ENCODE results near the gene FAM135A. TPM values are rescaled to one million over a fixed set of nuclear protein-coding genes. Genes with fewer than 3 reads are reported as not detected.
"Not testable (repeated sequence)": the region's sequence is repeated elsewhere in the genome, so short reads cannot be mapped to it uniquely, and the experiment has no call there.

Gene FAM135A
- total RNA-seq, 2 donors from 2014 or later: 28.0 to 40.3 TPM

DNA sequence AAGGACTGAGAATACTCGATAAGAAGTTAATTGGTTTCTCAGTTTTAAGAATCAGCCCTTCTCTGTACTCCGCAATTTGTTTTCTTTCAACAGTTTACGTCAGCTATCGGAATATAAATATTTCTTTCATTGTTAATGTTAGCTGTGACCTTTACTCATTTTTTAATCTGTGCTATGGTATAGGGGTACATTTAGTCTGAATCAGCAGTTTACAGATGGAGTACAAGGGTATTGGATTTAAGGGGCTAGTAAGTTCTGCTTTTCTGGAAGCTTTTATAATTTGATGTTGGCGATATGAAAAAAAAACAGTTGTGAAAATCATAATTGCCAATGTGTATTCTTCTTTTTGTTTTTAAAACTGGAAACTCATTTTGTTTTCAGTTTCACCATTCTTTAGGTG lies 23.0 kb downstream of the FAM135A start:
- Histone ChIP-seq H3K27me3 (replicated peaks; ENCODE audit: insufficient read depth) (no peaks in the 10 kb centered on the region), H3K9me3 (no peaks in the 10 kb centered on the region), H3K36me3 (peaks cover 5% of the 10 kb centered on the region), H3K4me1 (ENCODE audit: control insufficient read depth in 1 of 2, low read depth in 2 of 2) (no peaks in the 10 kb centered on the region), H3K27ac (no peak overlapping the region), H3K4me3 (no peak overlapping the region)
- no peak for ATAC-seq (ENCODE audit: insufficient number of reproducible peaks, low FRiP score, low read depth)
- TF ChIP-seq, protein P1, sequence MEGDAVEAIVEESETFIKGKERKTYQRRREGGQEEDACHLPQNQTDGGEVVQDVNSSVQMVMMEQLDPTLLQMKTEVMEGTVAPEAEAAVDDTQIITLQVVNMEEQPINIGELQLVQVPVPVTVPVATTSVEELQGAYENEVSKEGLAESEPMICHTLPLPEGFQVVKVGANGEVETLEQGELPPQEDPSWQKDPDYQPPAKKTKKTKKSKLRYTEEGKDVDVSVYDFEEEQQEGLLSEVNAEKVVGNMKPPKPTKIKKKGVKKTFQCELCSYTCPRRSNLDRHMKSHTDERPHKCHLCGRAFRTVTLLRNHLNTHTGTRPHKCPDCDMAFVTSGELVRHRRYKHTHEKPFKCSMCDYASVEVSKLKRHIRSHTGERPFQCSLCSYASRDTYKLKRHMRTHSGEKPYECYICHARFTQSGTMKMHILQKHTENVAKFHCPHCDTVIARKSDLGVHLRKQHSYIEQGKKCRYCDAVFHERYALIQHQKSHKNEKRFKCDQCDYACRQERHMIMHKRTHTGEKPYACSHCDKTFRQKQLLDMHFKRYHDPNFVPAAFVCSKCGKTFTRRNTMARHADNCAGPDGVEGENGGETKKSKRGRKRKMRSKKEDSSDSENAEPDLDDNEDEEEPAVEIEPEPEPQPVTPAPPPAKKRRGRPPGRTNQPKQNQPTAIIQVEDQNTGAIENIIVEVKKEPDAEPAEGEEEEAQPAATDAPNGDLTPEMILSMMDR (IDR thresholded peaks at IDR 0.05): no peak
- no peak for DNase-seq (ENCODE audit: low spot score)

DNA sequence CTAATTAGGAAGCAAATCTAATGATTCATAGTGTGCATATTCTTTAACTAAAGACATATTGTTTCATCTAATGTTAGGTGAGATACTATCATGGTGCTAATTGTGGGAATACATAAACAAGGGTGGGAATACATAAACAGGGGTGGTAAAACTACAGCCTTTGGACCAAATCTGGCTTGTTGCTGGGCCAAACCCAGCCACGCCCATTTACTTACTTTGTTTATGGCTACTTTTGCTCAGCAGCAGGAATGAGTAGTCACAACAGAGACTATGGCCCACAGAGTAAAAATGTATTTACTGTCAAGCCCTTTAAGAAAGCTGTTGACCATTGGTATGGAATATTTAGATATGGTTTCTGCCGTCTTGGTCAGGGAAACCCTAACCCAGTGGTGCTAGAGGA lies 31.7 kb downstream of the FAM135A start:
- ATAC-seq (ENCODE audit: insufficient number of reproducible peaks, low FRiP score, low read depth) (no peak), DNase-seq (ENCODE audit: low spot score) (no peak)
- H3K36me3 ChIP-seq: no peaks in the 10 kb centered on the region
- no peak overlapping the region for H3K4me3 ChIP-seq
- H3K27me3 ChIP-seq (replicated peaks; ENCODE audit: insufficient read depth): no peaks in the 10 kb centered on the region
- TF ChIP-seq, protein P1 (IDR thresholded peaks at IDR 0.05): no peak
- H3K9me3 ChIP-seq: no peaks in the 10 kb centered on the region
- no peak overlapping the region for H3K27ac ChIP-seq
- H3K4me1 ChIP-seq (ENCODE audit: control insufficient read depth in 1 of 2, low read depth in 2 of 2): peaks cover 4 to 15% of the 10 kb centered on the region in 2 donors

DNA sequence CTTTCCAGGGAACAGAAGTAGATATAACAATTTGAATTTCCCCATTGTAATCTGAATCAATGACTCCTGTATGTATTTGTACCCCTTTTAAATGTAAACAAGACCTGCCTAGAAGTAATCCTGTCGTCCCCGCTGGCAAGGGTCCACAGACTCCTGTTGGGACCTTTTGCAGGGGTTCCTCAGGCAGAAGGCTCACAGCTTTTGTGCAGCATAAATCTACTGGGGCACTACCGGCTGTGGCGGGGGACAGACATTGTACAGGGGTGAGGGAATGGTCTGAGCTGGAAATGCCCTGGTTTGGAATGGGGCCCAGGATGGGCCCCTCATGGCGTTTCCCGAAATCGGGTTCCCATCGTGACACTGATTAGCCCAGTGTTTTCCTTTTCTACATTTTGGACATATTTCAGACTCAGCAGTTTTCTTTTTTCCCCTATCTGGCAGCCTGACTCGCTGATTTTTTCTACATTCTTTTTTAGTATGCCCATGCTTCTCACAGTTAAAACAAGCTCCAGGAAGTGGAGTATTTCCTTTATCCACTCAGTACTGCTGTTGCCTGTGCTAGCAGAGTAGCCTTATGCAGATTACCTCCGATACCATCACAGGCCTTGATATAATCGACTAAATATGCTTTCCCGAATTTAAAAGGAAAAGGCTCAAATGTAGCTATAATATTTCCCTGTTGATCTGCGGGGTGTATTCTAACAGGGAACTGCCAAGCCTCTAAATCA lies 34.2 kb downstream of the FAM135A start:
- not testable (repeated sequence) for ATAC-seq (ENCODE audit: insufficient number of reproducible peaks, low FRiP score, low read depth); H3K36me3 ChIP-seq; DNase-seq (ENCODE audit: low spot score); H3K9me3 ChIP-seq; H3K27me3 ChIP-seq (replicated peaks; ENCODE audit: insufficient read depth)
- H3K4me3 ChIP-seq: peak overlapping the region; percentile 57
- peaks cover 4 to 15% of the 10 kb centered on the region in 2 donors for H3K4me1 ChIP-seq (ENCODE audit: control insufficient read depth in 1 of 2, low read depth in 2 of 2)
- peak overlapping the region in 1 of 2 donors; percentile 20 for H3K27ac ChIP-seq

DNA sequence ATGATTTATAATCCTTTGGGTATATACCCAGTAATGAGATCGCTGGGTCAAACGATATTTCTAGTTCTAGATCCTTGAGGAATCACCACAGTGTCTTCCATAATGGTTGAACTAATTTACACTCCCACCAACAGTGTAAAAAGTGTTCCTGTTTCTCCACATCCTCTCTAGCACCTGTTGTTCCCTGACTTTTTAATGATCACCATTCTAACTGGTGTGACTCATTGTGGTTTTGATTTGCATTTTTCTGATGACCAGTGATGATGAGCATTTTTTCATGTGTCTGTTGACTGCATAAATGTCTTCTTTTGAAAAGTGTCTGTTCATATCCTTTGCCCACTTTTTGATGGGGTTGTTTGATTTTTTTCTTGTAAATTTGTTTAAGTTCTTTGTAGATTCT lies 40.6 kb downstream of the FAM135A start:
- not testable (repeated sequence) for DNase-seq (ENCODE audit: low spot score); ATAC-seq (ENCODE audit: insufficient number of reproducible peaks, low FRiP score, low read depth); H3K4me3 ChIP-seq; H3K27me3 ChIP-seq (replicated peaks; ENCODE audit: insufficient read depth); H3K27ac ChIP-seq; H3K36me3 ChIP-seq; H3K9me3 ChIP-seq; H3K4me1 ChIP-seq (ENCODE audit: control insufficient read depth in 1 of 2, low read depth in 2 of 2)

DNA sequence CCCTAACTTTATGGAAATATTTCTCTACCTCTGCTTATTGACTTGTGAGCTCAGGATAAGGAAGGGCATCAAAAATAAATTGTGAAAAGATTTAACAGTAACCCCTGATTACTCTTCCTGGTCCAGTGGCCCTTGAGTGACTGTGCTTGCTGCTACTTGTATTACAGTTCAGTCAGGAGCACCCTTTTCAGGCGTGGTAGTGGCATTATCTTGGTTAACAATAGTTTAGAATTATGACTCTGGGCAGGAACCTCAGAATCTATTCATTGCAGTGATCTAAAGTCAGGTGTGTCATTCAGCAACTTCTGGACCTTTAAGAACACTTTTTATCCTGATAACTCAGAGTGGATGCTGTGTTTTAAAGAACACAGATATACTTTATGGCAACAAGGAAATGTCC lies 43.4 kb downstream of the FAM135A start:
- Histone ChIP-seq H3K36me3 (no peaks in the 10 kb centered on the region), H3K27ac (no peak overlapping the region), H3K27me3 (replicated peaks; ENCODE audit: insufficient read depth) (no peaks in the 10 kb centered on the region), H3K9me3 (no peaks in the 10 kb centered on the region), H3K4me1 (ENCODE audit: control insufficient read depth in 1 of 2, low read depth in 2 of 2) (no peaks in the 10 kb centered on the region), H3K4me3 (no peak overlapping the region)
- TF ChIP-seq, protein P1 (IDR thresholded peaks at IDR 0.05): no peak
- ATAC-seq (ENCODE audit: insufficient number of reproducible peaks, low FRiP score, low read depth): no peak
- DNase-seq (ENCODE audit: low spot score): no peak

DNA sequence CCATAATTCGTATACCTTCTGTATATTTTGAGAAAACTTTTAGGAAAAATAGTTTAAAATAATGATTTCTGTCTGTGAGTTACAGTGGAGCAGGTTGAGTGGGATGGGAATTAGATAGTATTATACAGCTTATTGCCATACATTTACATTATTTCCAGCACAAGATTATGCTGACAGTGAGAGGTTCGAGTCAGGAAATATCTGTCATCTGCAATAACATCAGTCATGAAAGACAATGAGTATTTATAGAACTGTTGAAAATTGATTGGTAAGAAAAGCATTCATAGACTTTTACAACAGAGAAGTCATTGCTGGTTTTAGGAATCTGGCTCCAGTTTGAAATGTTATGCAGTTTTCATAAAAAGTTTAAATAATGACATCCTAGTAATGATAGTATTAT lies 45.9 kb downstream of the FAM135A start:
- Histone ChIP-seq H3K4me3 (no peak overlapping the region), H3K9me3 (no peaks in the 10 kb centered on the region), H3K36me3 (no peaks in the 10 kb centered on the region), H3K27ac (no peak overlapping the region), H3K27me3 (replicated peaks; ENCODE audit: insufficient read depth) (no peaks in the 10 kb centered on the region), H3K4me1 (ENCODE audit: control insufficient read depth in 1 of 2, low read depth in 2 of 2) (no peaks in the 10 kb centered on the region)
- no peak for DNase-seq (ENCODE audit: low spot score)
- no peak for ATAC-seq (ENCODE audit: insufficient number of reproducible peaks, low FRiP score, low read depth)
- TF ChIP-seq, protein P1 (IDR thresholded peaks at IDR 0.05): no peak

DNA sequence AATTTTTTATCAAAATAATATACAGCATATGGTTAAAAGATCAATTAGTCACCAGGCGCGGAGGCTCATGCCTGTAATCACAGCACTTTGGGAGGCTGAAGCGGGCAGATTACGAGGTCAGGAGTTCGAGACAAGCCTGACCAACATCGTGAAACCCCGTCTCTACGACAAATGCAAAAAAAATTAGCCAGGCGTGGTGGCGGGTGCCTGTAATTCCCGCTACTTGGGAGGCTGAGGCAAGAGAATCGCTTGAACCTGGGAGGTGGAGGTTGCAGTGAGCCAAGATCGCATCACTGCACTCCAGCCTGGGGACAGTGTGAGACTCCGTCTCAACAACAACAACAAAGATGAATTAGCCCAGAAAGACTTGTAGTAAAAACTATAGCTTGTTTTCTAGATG lies 46.4 kb downstream of the FAM135A start:
- ATAC-seq (ENCODE audit: insufficient number of reproducible peaks, low FRiP score, low read depth): not testable (repeated sequence)

More for the DNA sequence above, 46.4 kb downstream of the FAM135A start:
- not testable (repeated sequence) for DNase-seq (ENCODE audit: low spot score); H3K4me1 ChIP-seq (ENCODE audit: control insufficient read depth in 1 of 2, low read depth in 2 of 2); H3K9me3 ChIP-seq; H3K4me3 ChIP-seq; H3K27me3 ChIP-seq (replicated peaks; ENCODE audit: insufficient read depth); H3K27ac ChIP-seq; H3K36me3 ChIP-seq
